ENCODE measurements around the gene SLCO3A1. TPM values are rescaled to one million over a fixed set of nuclear protein-coding genes. Genes with fewer than 3 reads are reported as not detected.

SLCO3A1 gene
- total and polyA plus RNA-seq, 9 donors, result 1.7 to 8.6 (median 4.5) TPM

- H3K4me1 ChIP-seq (ENCODE audit: control insufficient read depth, insufficient read depth, low read length), result peaks cover 25% of the 10 kb centered on the region
- no peak for DNase-seq
Measured at GRCh38 chr15:91944331-91944730, 90.8 kb downstream of the SLCO3A1 start.

GRCh38 chr15:91945385-91945784, 91.9 kb downstream of the SLCO3A1 start:
- Histone ChIP-seq H3K27me3 (ENCODE audit: control insufficient read depth, insufficient read depth, low read length) (peaks cover 3% of the 10 kb centered on the region), H3K27ac (ENCODE audit: low read length) (no peak overlapping the region), H3K36me3 (ENCODE audit: control insufficient read depth, insufficient read depth, low read length) (no peaks in the 10 kb centered on the region), H3K9me3 (replicated peaks; ENCODE audit: control insufficient read depth, low read depth, low read length) (no peaks in the 10 kb centered on the region), H3K4me1 (ENCODE audit: control insufficient read depth, insufficient read depth, low read length) (peaks cover 25% of the 10 kb centered on the region), H3K4me3 (ENCODE audit: low read length) (no peak overlapping the region)
- 85% methylated on average over 5 of the region's 6 CpGs for WGBS (ENCODE audit: insufficient coverage)
- no peak for DNase-seq

More at GRCh38 chr15:91944331-91944730, 90.8 kb downstream of the SLCO3A1 start:
- 73% methylated on average over 2 of the region's 6 CpGs for WGBS (ENCODE audit: insufficient coverage)
- no peak overlapping the region for H3K27ac ChIP-seq (ENCODE audit: low read length)
- no peaks in the 10 kb centered on the region for H3K36me3 ChIP-seq (ENCODE audit: control insufficient read depth, insufficient read depth, low read length)
- no peaks in the 10 kb centered on the region for H3K9me3 ChIP-seq (replicated peaks; ENCODE audit: control insufficient read depth, low read depth, low read length)
- peaks cover 3% of the 10 kb centered on the region for H3K27me3 ChIP-seq (ENCODE audit: control insufficient read depth, insufficient read depth, low read length)
- no peak overlapping the region for H3K4me3 ChIP-seq (ENCODE audit: low read length)

- no peak overlapping the region for H3K27ac ChIP-seq (ENCODE audit: low read length)
- no peak for DNase-seq
- WGBS (ENCODE audit: insufficient coverage), result 48% methylated on average over 5 of the region's 6 CpGs
- peaks cover 3% of the 10 kb centered on the region for H3K27me3 ChIP-seq (ENCODE audit: control insufficient read depth, insufficient read depth, low read length)
- peaks cover 25% of the 10 kb centered on the region for H3K4me1 ChIP-seq (ENCODE audit: control insufficient read depth, insufficient read depth, low read length)
- no peaks in the 10 kb centered on the region for H3K36me3 ChIP-seq (ENCODE audit: control insufficient read depth, insufficient read depth, low read length)
- H3K9me3 ChIP-seq (replicated peaks; ENCODE audit: control insufficient read depth, low read depth, low read length), result no peaks in the 10 kb centered on the region
- H3K4me3 ChIP-seq (ENCODE audit: low read length), result no peak overlapping the region
Measured at GRCh38 chr15:91946075-91946474, 92.6 kb downstream of the SLCO3A1 start.

- Histone ChIP-seq H3K4me3 (ENCODE audit: low read length) (no peak overlapping the region), H3K36me3 (ENCODE audit: control insufficient read depth, insufficient read depth, low read length) (no peaks in the 10 kb centered on the region), H3K4me1 (ENCODE audit: control insufficient read depth, insufficient read depth, low read length) (peaks cover 25% of the 10 kb centered on the region), H3K27ac (ENCODE audit: low read length) (no peak overlapping the region), H3K27me3 (ENCODE audit: control insufficient read depth, insufficient read depth, low read length) (peaks cover 3% of the 10 kb centered on the region), H3K9me3 (replicated peaks; ENCODE audit: control insufficient read depth, low read depth, low read length) (no peaks in the 10 kb centered on the region)
- DNase-seq, result no peak
- 78% methylated on average over 13 of the region's 16 CpGs for WGBS (ENCODE audit: insufficient coverage)
Measured at GRCh38 chr15:91946581-91947292, 93.2 kb downstream of the SLCO3A1 start.

GRCh38 chr15:91947293-91947679, 93.8 kb downstream of the SLCO3A1 start:
- Histone ChIP-seq H3K27ac (ENCODE audit: low read length) (no peak overlapping the region), H3K36me3 (ENCODE audit: control insufficient read depth, insufficient read depth, low read length) (no peaks in the 10 kb centered on the region), H3K27me3 (ENCODE audit: control insufficient read depth, insufficient read depth, low read length) (peaks cover 3% of the 10 kb centered on the region), H3K9me3 (replicated peaks; ENCODE audit: control insufficient read depth, low read depth, low read length) (no peaks in the 10 kb centered on the region), H3K4me3 (ENCODE audit: low read length) (no peak overlapping the region), H3K4me1 (ENCODE audit: control insufficient read depth, insufficient read depth, low read length) (peaks cover 25% of the 10 kb centered on the region)
- DNase-seq, result no peak
- WGBS (ENCODE audit: insufficient coverage), result 65% methylated on average over 4 of the region's 7 CpGs

GRCh38 chr15:91947683-91948608, 94.4 kb downstream of the SLCO3A1 start:
- Histone ChIP-seq H3K4me1 (ENCODE audit: control insufficient read depth, insufficient read depth, low read length) (peaks cover 20% of the 10 kb centered on the region), H3K4me3 (ENCODE audit: low read length) (no peak overlapping the region), H3K9me3 (replicated peaks; ENCODE audit: control insufficient read depth, low read depth, low read length) (no peaks in the 10 kb centered on the region), H3K27me3 (ENCODE audit: control insufficient read depth, insufficient read depth, low read length) (peaks cover 3% of the 10 kb centered on the region), H3K27ac (ENCODE audit: low read length) (no peak overlapping the region), H3K36me3 (ENCODE audit: control insufficient read depth, insufficient read depth, low read length) (no peaks in the 10 kb centered on the region)
- 46% methylated on average over 15 of the region's 19 CpGs for WGBS (ENCODE audit: insufficient coverage)
- DNase-seq, result no peak

GRCh38 chr15:91949361-91949760, 95.9 kb downstream of the SLCO3A1 start:
- Histone ChIP-seq H3K27me3 (ENCODE audit: control insufficient read depth, insufficient read depth, low read length) (peaks cover 3% of the 10 kb centered on the region), H3K4me1 (ENCODE audit: control insufficient read depth, insufficient read depth, low read length) (peaks cover 20% of the 10 kb centered on the region), H3K4me3 (ENCODE audit: low read length) (no peak overlapping the region), H3K9me3 (replicated peaks; ENCODE audit: control insufficient read depth, low read depth, low read length) (no peaks in the 10 kb centered on the region), H3K36me3 (ENCODE audit: control insufficient read depth, insufficient read depth, low read length) (no peaks in the 10 kb centered on the region), H3K27ac (ENCODE audit: low read length) (no peak overlapping the region)
- 86% methylated on average over 5 of the region's 8 CpGs for WGBS (ENCODE audit: insufficient coverage)
- DNase-seq, result no peak

GRCh38 chr15:91950054-91950453, 96.5 kb downstream of the SLCO3A1 start:
- WGBS (ENCODE audit: insufficient coverage), result 52% methylated on average over 4 of the region's 4 CpGs
- Histone ChIP-seq H3K4me1 (ENCODE audit: control insufficient read depth, insufficient read depth, low read length) (peaks cover 20% of the 10 kb centered on the region), H3K4me3 (ENCODE audit: low read length) (no peak overlapping the region)

GRCh38 chr15:91950631-91951329, 97.3 kb downstream of the SLCO3A1 start:
- Histone ChIP-seq H3K4me3 (ENCODE audit: low read length) (no peak overlapping the region), H3K27ac (ENCODE audit: low read length) (no peak overlapping the region), H3K9me3 (replicated peaks; ENCODE audit: control insufficient read depth, low read depth, low read length) (no peaks in the 10 kb centered on the region), H3K27me3 (ENCODE audit: control insufficient read depth, insufficient read depth, low read length) (peaks cover 3% of the 10 kb centered on the region), H3K36me3 (ENCODE audit: control insufficient read depth, insufficient read depth, low read length) (no peaks in the 10 kb centered on the region), H3K4me1 (ENCODE audit: control insufficient read depth, insufficient read depth, low read length) (peaks cover 20% of the 10 kb centered on the region)
- no CpG with 5 or more reads among the region's 2 CpGs for WGBS (ENCODE audit: insufficient coverage)
- no peak for DNase-seq

More at GRCh38 chr15:91950054-91950453, 96.5 kb downstream of the SLCO3A1 start:
- no peaks in the 10 kb centered on the region for H3K9me3 ChIP-seq (replicated peaks; ENCODE audit: control insufficient read depth, low read depth, low read length)
- no peaks in the 10 kb centered on the region for H3K36me3 ChIP-seq (ENCODE audit: control insufficient read depth, insufficient read depth, low read length)
- no peak overlapping the region for H3K27ac ChIP-seq (ENCODE audit: low read length)
- peaks cover 3% of the 10 kb centered on the region for H3K27me3 ChIP-seq (ENCODE audit: control insufficient read depth, insufficient read depth, low read length)
- DNase-seq, result no peak

- 100% methylated on average over 1 of the region's 1 CpG for WGBS (ENCODE audit: insufficient coverage)
- Histone ChIP-seq H3K9me3 (replicated peaks; ENCODE audit: control insufficient read depth, low read depth, low read length) (no peaks in the 10 kb centered on the region), H3K27ac (ENCODE audit: low read length) (no peak overlapping the region), H3K4me3 (ENCODE audit: low read length) (no peak overlapping the region), H3K36me3 (ENCODE audit: control insufficient read depth, insufficient read depth, low read length) (no peaks in the 10 kb centered on the region), H3K4me1 (ENCODE audit: control insufficient read depth, insufficient read depth, low read length) (peaks cover 17% of the 10 kb centered on the region), H3K27me3 (ENCODE audit: control insufficient read depth, insufficient read depth, low read length) (no peaks in the 10 kb centered on the region)
- no peak for DNase-seq
Measured at GRCh38 chr15:91952216-91952615, 98.7 kb downstream of the SLCO3A1 start.
